ENCODE results near the gene OR10AD1.
"Not testable (repeated sequence)": the region's sequence is repeated elsewhere in the genome, so short reads cannot be mapped to it uniquely, and the experiment has no call there.

OR10AD1 gene

DNA sequence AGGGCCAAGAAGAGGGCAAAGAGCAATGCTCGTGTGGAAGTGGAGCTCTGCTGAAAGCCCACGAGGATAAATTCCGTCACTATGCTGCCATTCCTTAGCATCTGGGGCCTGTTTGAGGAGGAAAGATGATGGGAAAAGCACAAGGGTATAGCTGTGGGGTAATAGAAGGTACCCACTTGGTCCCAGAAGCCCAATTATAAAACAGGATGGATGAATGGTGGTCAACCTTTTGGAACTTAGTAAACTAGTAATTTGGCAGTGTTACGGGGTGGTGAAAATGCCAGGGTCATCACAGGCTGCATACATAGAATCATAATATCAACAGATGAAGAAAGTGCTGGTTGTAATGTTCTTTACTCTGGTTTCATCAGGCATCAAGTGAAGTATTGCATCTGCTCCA, at the start of gene OR10AD1:
OR10AD1 (minus strand) TSS at position 101 of the 400 bp plus-strand sequence; CDS start at position 101, 0 bp downstream.
- no peak for TF ChIP-seq CTCF (IDR thresholded peaks at IDR 0.05; ENCODE audit: low read depth, low read length)
- TF ChIP-seq, protein P1, sequence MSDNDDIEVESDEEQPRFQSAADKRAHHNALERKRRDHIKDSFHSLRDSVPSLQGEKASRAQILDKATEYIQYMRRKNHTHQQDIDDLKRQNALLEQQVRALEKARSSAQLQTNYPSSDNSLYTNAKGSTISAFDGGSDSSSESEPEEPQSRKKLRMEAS (IDR thresholded peaks at IDR 0.05; ENCODE audit: low read depth, low read length): no peak
- TF ChIP-seq POLR2A (IDR thresholded peaks at IDR 0.05; ENCODE audit: extremely low read depth, insufficient read length): no peak
- no peak for TF ChIP-seq MYC (IDR thresholded peaks at IDR 0.05; ENCODE audit: low read depth, low read length)
- DNase-seq (ENCODE audit: low read depth): no peak
- no peak within 1 kb of the TSS for H3K4me3 ChIP-seq (ENCODE audit: low read depth, low read length)

- H3K4me3 ChIP-seq (ENCODE audit: low read depth, low read length): no peak overlapping the region
- no peak for DNase-seq (ENCODE audit: low read depth)
- TF ChIP-seq, protein P1 (IDR thresholded peaks at IDR 0.05; ENCODE audit: low read depth, low read length): no peak
- TF ChIP-seq CTCF (IDR thresholded peaks at IDR 0.05; ENCODE audit: low read depth, low read length): no peak
- TF ChIP-seq MYC (IDR thresholded peaks at IDR 0.05; ENCODE audit: low read depth, low read length): no peak
- TF ChIP-seq POLR2A (IDR thresholded peaks at IDR 0.05; ENCODE audit: extremely low read depth, insufficient read length): no peak
Observed at GRCh38 chr12:48247181-48247966, 44.3 kb upstream of the OR10AD1 start.

GRCh38 chr12:48237162-48237561, 34.1 kb upstream of the OR10AD1 start:
- DNase-seq (ENCODE audit: low read depth): no peak
- TF ChIP-seq POLR2A (IDR thresholded peaks at IDR 0.05; ENCODE audit: extremely low read depth, insufficient read length): no peak
- TF ChIP-seq, protein P1 (IDR thresholded peaks at IDR 0.05; ENCODE audit: low read depth, low read length): no peak
- no peak for TF ChIP-seq CTCF (IDR thresholded peaks at IDR 0.05; ENCODE audit: low read depth, low read length)
- no peak for TF ChIP-seq MYC (IDR thresholded peaks at IDR 0.05; ENCODE audit: low read depth, low read length)
- H3K4me3 ChIP-seq (ENCODE audit: low read depth, low read length): no peak overlapping the region

DNA sequence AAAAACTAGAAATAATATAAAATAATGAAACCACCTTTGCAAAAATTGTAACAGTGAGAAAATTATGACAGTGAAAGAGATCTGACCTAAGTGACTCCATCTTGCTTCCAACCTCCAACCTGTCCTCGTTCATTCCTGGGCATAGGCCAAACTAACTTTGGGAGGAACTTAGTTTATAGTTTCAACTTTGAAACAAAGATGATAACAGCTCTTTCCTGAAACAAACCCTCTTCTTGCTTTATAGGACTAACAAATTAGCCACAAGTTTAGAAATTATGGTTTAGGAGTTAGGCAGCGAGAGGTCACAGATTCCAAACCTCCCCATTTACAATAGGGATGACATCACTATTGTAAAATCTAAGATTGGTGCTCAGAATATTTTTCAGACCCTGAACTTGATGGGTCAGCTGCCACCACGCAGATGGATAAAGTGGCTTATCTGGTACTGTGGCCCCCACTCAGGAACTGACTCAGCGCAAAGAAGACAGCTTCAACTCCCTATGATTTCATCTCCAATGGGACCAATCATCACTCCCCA, 32.8 kb upstream of the OR10AD1 start:
- DNase-seq (ENCODE audit: low read depth): no peak
- no peak overlapping the region for H3K4me3 ChIP-seq (ENCODE audit: low read depth, low read length)
- TF ChIP-seq, protein P1 (IDR thresholded peaks at IDR 0.05; ENCODE audit: low read depth, low read length): no peak
- TF ChIP-seq CTCF (IDR thresholded peaks at IDR 0.05; ENCODE audit: low read depth, low read length) (no peak), MYC (IDR thresholded peaks at IDR 0.05; ENCODE audit: low read depth, low read length) (no peak), POLR2A (IDR thresholded peaks at IDR 0.05; ENCODE audit: extremely low read depth, insufficient read length) (no peak)

GRCh38 chr12:48231169-48231958, 28.3 kb upstream of the OR10AD1 start:
- not testable (repeated sequence) for DNase-seq (ENCODE audit: low read depth); H3K4me3 ChIP-seq (ENCODE audit: low read depth, low read length)

DNA sequence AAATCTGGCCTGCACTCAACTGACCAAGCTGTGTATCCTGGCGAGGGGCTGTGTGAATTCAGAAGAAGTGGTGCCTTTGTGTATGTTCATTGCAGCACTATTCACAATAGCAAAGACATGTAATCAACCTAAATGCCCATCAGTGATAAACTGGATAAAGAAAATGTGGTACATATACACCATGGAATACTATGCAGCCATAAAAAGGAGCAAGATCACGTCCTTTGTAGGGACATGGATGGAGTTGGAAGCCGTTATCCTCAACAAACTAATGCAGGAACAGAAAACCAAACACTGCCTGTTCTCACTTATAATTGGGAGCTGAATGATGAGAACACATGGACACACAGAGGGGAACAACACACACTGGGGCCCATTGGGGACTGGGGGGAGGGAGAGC, 21.4 kb upstream of the OR10AD1 start:
- H3K4me3 ChIP-seq (ENCODE audit: low read depth, low read length); DNase-seq (ENCODE audit: low read depth): not testable (repeated sequence)
